HG03342 (cell line): ENCODE results near the gene IGFBP1.

ENCODE experiments used
- ATAC-seq: cut with Tn5 transposase; IDR thresholded peaks from one replicate; pipeline ENCODE4 v1.9.1; 2021; ENCODE audit warnings: mild to moderate bottlenecking, moderate library complexity; ENCODE audit not compliant: unreplicated experiment

Gene IGFBP1

GRCh38 chr7:45880433-45880860 is 7.8 kb upstream of the IGFBP1 start:
- ATAC-seq, result no peak

DNA sequence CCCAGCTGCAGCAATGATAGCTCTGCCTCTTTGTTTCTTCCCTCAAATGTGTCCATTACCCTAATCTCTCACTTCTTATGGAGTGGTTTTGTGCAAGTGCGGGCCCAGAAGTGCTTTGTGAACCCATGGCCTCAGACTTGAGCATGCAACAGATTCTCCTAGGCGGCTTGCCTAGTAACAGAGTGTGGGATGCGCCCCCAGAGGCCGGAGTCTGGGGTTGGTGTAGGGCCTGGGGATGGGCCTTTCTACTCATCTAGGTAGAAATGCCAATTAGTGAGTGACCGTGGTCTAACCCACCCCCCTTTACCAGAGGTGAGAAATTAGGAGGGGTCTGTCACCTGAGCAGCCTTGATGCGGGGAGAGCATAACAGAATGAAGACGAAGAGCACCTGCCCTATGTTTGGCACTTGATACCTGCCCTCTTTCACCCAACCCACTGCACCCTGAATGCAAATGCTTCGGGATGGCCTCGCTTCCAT is 7.0 kb upstream of the IGFBP1 start:
- no peak for ATAC-seq

- no peak for ATAC-seq
These were observed 6.4 kb upstream of the IGFBP1 start for GRCh38 chr7:45881759-45882464.

DNA sequence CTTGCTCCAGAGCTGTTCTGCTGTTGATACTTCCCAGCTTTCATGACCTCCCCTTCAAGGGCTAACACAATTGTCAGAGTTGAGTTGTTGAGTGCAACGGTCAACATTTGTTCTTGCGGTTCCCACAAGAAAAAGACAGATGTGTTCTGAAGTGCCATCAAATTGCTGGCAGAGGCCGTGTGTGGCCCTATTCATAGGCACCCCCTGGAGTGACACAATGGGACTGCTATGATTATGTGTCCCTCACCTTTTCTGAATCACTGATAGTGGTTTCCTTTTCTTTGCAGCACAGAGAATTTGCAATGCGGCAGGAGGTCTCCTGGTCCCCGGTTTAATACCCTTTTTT is 5.8 kb upstream of the IGFBP1 start:
- ATAC-seq, result no peak

DNA sequence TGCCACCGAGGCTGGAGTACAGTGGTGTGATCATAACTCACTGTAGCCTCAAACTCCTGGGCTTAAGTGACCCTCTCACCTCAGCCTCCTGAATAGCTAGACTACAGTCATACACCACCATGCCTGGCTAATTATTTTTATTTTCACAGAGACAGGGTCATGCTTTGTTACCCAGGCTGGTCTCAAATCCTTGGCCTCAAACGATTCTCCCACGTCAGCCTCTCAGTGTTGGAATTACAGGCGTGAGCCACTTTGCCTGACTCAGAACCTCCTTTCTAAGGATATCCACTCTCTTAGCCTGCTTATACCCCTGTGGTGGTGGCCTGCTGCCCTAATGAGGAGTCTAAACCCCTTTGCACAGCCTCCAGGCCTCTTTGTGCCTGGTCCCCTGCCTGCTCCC is 4.2 kb upstream of the IGFBP1 start:
- ATAC-seq, result no peak

- ATAC-seq, result no peak
These were observed 2.9 kb upstream of the IGFBP1 start for GRCh38 chr7:45885264-45885882.

GRCh38 chr7:45886931-45887667 is 1.2 kb upstream of the IGFBP1 start:
- no peak for ATAC-seq

- ATAC-seq, result no peak
These were observed 692 bp downstream of the IGFBP1 start for GRCh38 chr7:45888993-45889366.

- no peak for ATAC-seq
These were observed 1.2 kb downstream of the IGFBP1 start for GRCh38 chr7:45889367-45890067.

DNA sequence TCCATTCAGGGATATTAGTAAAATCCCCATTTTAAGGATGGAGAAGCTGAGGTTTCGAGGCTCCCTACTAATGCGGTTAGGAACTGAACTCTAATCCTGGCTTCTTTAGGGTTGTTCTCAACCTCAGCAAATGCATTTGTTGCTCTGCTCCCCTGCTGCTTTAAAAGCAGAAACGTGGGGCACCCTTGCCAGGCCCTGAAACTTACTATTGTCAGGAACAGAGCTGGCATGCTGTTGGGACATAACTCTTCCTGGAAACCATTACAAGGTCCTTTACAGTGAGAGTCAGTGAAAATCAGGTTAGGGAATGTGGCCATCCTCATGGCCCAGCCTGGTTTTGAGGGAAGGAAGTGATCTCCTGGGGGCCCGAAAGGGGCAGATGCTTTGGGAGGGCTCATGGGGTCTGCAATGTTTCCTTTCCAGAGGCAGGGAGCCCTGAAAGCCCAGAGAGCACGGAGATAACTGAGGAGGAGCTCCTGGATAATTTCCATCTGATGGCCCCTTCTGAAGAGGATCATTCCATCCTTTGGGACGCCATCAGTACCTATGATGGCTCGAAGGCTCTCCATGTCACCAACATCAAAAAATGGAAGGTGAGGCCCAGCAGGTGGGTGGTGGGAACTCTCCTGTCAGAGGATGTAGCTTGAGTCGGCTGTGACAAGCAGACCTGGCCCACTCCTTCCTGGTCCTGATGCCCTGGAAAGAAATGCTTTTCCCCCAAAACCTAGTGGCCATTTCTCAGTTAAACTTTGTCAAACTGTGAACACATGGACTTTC is 2.0 kb downstream of the IGFBP1 start:
- no peak for ATAC-seq

- ATAC-seq, result no peak
These were observed 2.7 kb downstream of the IGFBP1 start for GRCh38 chr7:45890902-45891461.

DNA sequence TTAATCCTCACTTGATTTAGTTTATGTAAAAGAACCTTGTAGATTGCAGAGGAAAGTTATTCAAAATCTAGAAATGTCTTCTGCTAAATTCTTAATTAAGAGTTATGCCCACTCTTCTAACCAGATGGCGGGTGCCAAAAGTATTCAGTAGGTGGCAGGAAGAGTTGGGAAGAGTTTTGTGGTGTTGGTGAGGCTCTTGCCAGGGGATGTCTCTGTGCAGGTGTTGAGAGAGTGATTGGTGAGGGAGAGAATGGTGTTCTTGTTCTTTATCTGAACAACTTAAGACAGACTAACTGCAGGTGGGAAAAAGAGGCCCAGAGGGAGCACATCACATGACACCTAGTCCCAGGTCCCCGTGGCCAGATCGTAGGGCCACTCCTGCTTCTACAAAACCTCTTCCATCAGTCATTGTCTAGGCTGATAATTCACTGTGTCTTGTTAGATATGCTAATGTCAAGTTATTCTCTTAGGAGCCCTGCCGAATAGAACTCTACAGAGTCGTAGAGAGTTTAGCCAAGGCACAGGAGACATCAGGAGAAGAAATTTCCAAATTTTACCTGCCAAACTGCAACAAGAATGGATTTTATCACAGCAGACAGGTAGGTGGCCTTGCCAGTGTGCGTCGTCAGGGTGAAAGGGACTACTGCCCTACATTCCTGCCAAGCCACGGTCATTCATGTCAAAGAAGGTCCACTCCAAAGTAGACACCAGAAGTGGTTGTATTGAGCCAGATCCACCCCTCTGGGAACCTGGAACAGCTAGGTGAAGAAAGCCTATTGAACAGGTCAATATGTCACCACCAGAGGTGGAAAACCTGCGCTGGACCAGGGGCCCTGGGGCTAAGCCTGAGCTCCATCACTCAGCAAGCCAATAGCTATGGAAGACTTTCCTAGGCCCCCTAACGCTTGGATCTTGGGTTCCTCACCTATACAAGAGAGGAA is 3.4 kb downstream of the IGFBP1 start:
- no peak for ATAC-seq

- ATAC-seq, result no peak
These were observed 4.2 kb downstream of the IGFBP1 start for GRCh38 chr7:45892407-45893035.

- ATAC-seq, result no peak
These were observed 5.2 kb downstream of the IGFBP1 start for GRCh38 chr7:45893374-45893995.

- no peak for ATAC-seq
These were observed 5.8 kb downstream of the IGFBP1 start for GRCh38 chr7:45893996-45894664.

DNA sequence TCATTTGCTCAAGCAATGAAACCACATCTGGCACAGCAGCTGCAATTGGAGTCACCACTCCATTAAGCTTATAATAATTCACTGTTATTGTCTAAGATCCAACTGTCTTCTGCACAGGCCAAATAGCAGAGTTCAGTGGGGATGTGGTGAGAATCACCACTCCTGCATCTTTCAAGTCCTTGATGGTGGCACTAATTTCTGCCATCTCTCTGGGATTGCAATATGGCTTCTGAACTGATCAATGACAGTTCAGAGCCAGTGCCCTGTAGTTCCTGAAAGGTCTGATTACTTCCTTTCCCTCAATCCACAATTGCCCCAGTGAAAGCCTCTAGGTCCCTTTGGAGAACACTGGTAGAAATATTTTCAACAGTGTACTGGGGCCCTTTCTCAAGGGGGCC is 6.4 kb downstream of the IGFBP1 start:
- ATAC-seq, result no peak

DNA sequence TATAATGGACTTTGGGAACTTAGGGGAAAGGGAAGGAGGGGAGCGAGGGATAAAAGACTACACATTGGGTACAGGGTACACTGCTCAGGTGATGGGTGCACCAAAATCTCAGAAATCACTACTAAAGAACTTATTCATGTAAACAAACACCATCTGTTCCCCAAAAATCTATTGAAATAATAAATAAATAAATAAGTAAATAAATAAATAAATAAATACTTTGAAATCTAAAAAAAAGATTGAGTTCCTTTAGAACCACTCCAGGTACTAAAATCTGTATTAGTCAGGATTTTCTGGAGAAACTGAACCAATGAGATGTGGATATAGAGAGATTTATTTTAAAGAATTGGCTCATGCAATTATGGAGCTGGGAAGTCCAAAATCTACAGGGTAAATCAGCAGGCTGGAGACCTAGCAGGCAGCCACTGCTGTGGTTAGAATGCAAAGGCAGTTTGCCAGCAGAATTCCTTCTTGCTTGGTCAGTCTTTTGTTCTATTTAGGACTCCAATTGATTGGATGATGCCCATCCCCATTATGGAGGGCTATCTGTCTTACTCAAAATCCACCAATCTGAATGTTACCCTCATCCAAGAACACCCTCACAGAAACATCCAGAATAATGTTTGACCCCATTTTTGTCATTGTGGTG is 8.9 kb downstream of the IGFBP1 start:
- no peak for ATAC-seq
